OCI-LY3 (cell line): ENCODE measurements around the gene ZDHHC19.

ENCODE experiments used
- CTCF ChIP-seq: fragments of 200-600, 300-600 bp; sonication (generic); IDR thresholded peaks from 2 replicates; pipeline ENCODE4 v1.5.1; 2014; ENCODE audit warnings: antibody characterized with exemption, low read length, low read depth
- EZH2phosphoT487 ChIP-seq: fragments of 200-600 bp; shearing (Covaris generic); IDR thresholded peaks from 2 replicates; pipeline ENCODE4 v1.6.1; 2018; ENCODE audit warnings: antibody characterized with exemption, mixed run types, low read depth

- TF ChIP-seq CTCF: no peak
- no peak for TF ChIP-seq EZH2phosphoT487
Observed at GRCh38 chr3:196215493-196216020, 4.4 kb upstream of the ZDHHC19 start.
